ENCODE data around the gene NFIC.

DNA sequence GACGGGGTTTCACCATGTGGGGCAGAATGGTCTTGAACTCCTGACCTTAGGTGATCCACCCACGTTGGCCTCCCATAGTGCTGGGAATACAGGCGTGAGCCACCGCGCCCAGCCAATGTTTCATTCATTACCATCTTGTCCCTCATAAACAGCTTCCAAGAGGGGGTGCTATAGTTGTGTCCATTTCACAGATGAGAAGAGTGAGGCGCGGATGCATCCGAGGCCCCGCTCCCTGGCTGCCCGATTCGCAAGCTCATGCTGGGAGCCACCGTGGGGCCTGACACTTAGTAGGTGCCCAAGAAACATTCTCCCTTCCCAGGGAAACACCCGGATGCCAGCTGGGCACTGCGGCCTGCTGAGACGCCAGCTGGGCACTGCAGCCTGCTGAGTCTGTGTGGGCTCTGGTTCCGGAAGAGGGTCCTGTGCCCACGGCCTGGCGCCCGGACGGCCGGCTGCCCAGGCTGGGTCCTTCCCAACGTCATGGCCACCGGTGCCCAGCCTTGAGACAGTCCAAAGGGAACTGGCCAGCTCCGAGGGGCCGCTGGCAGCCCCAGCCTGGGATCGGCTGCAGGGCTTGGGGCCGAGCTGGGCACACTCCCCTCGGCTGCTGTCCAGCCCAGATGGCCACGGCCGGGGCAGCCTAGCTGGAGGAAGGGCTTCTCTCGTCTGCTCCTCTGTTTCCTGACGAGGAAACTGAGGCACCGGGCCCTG lies 54.7 kb downstream of the NFIC start:
- TF ChIP-seq POLR2A (IDR thresholded peaks at IDR 0.05): no peak
- TF ChIP-seq, protein P1, sequence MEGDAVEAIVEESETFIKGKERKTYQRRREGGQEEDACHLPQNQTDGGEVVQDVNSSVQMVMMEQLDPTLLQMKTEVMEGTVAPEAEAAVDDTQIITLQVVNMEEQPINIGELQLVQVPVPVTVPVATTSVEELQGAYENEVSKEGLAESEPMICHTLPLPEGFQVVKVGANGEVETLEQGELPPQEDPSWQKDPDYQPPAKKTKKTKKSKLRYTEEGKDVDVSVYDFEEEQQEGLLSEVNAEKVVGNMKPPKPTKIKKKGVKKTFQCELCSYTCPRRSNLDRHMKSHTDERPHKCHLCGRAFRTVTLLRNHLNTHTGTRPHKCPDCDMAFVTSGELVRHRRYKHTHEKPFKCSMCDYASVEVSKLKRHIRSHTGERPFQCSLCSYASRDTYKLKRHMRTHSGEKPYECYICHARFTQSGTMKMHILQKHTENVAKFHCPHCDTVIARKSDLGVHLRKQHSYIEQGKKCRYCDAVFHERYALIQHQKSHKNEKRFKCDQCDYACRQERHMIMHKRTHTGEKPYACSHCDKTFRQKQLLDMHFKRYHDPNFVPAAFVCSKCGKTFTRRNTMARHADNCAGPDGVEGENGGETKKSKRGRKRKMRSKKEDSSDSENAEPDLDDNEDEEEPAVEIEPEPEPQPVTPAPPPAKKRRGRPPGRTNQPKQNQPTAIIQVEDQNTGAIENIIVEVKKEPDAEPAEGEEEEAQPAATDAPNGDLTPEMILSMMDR (IDR thresholded peaks at IDR 0.05): no peak

Data from upper lobe of left lung (tissue), 4 donors.